Ishikawa (cell line): ENCODE results near the gene PIP4K2A.

ENCODE experiments used
- EP300 ChIP-seq: IDR thresholded peaks from 2 replicates; pipeline ENCODE4 v1.6.1; 2012; ENCODE audit warnings: borderline replicate concordance
- RAD21 ChIP-seq: IDR thresholded peaks from 2 replicates; pipeline ENCODE4 v1.6.1; 2012; ENCODE audit warnings: low read depth
- YY1 ChIP-seq: IDR thresholded peaks from 2 replicates; pipeline ENCODE4 v1.6.1; 2012; ENCODE audit warnings: low read depth
- TF ChIP-seq, protein P1 (sequence below): IDR thresholded peaks from 2 replicates; pipeline ENCODE4 v1.6.1; 2012

DNA sequence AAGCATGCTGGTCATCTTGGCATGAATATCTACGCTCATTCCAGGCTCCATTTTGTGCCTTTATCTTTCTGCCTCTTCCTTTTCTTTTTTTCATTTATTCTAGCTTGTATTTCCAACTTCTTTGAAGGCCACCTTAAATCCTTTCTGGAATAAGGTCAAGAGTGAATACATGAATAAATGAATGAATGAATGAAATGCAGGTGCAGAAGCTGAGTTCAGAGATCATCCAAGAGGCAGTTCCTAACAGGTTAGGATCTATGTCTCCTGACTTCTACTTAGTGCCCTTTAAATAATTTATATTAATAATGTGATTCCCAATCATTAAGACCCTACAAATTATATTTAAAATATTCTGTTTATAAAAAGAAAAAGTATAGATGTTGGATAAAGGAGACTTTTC, 125.9 kb downstream of the PIP4K2A start:
- TF ChIP-seq YY1, result no peak
- TF ChIP-seq, protein P1, sequence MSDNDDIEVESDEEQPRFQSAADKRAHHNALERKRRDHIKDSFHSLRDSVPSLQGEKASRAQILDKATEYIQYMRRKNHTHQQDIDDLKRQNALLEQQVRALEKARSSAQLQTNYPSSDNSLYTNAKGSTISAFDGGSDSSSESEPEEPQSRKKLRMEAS, result no peak
- TF ChIP-seq RAD21, result no peak
- no peak for TF ChIP-seq EP300
